HepG2 (cell line): ENCODE measurements around the gene TCF23. TPM values are rescaled to one million over a fixed set of nuclear protein-coding genes. Genes with fewer than 3 reads are reported as not detected.

Source experiments
- CAMTA2 ChIP-seq: sonication (generic); formaldehyde crosslinking; IDR thresholded peaks from 2 replicates; pipeline ENCODE4 v1.4.0; 2020; ENCODE audit warnings: mild to moderate bottlenecking, missing genetic modification reagents, borderline replicate concordance
- CHD4 ChIP-seq: fragments of 200-600 bp; sonication (generic); IDR thresholded peaks from 2 replicates; pipeline ENCODE4 v1.7.0; 2017; ENCODE audit warnings: mild to moderate bottlenecking, low read length, borderline replicate concordance
- CREB1 ChIP-seq, 2 experiments: fragments of 450-650 bp in 1 of 2; IDR thresholded peaks; 2 replicates each; pipeline ENCODE4 v1.6.1; 2016 to 2017; ENCODE audit warnings: control low read depth in 1 of 2, mild to moderate bottlenecking in 1 of 2, missing compliant biosample characterization in 1 of 2, missing genetic modification characterization in 1 of 2
- EP300 ChIP-seq, 3 experiments: sonication (generic) in 1 of 3; formaldehyde crosslinking in 1 of 3; IDR thresholded peaks; 2 replicates each; pipeline versions ENCODE4 v1.5.1 to v1.6.1; 2011 to 2020; ENCODE audit warnings: low read depth in 2 of 3, low read length in 2 of 3, borderline replicate concordance in 1 of 3, improper control_type of control experiment in 1 of 3, mild to moderate bottlenecking in 1 of 3, missing genetic modification reagents in 1 of 3, moderate library complexity in 1 of 3
- HDAC2 ChIP-seq: sonication (generic); formaldehyde crosslinking; IDR thresholded peaks from 2 replicates; pipeline ENCODE4 v1.4.0; 2020; ENCODE audit warnings: missing genetic modification reagents
- MAF1 ChIP-seq: sonication (generic); formaldehyde crosslinking; IDR thresholded peaks from 2 replicates; pipeline ENCODE4 v1.5.0; 2020; ENCODE audit warnings: missing genetic modification reagents, borderline replicate concordance
- MYC ChIP-seq: sonication (generic); formaldehyde crosslinking; IDR thresholded peaks from 2 replicates; pipeline ENCODE4 v1.9.0; 2021; ENCODE audit warnings: missing genetic modification reagents, borderline replicate concordance
- NFATC3 ChIP-seq: sonication (generic); formaldehyde crosslinking; IDR thresholded peaks from 2 replicates; pipeline ENCODE4 v1.5.1; 2020; ENCODE audit warnings: mild to moderate bottlenecking, missing genetic modification reagents
- POLR2G ChIP-seq: fragments of 200-400 bp; formaldehyde crosslinking; IDR thresholded peaks from 2 replicates; pipeline ENCODE4 v1.6.1; 2018; ENCODE audit warnings: mild to moderate bottlenecking, low read depth, low read length, moderate library complexity
- TBP ChIP-seq: sonication (generic); formaldehyde crosslinking; IDR thresholded peaks from 2 replicates; pipeline ENCODE4 v1.5.0; 2020; ENCODE audit warnings: missing genetic modification reagents
- TCF7 ChIP-seq: sonication (generic); IDR thresholded peaks from 2 replicates; pipeline ENCODE4 v1.6.1; 2016; ENCODE audit warnings: antibody characterized with exemption, low read depth
- TGIF2 ChIP-seq: IDR thresholded peaks from 2 replicates; pipeline ENCODE4 v1.6.1; 2016; ENCODE audit warnings: control low read depth, missing compliant biosample characterization
- TOE1 ChIP-seq: sonication (generic); formaldehyde crosslinking; IDR thresholded peaks from 2 replicates; pipeline ENCODE4 v1.4.0; 2020; ENCODE audit warnings: mild to moderate bottlenecking, missing genetic modification reagents
- ZNF317 ChIP-seq: sonication (generic); formaldehyde crosslinking; IDR thresholded peaks from 2 replicates; pipeline ENCODE4 v1.5.0; 2020; ENCODE audit warnings: mild to moderate bottlenecking, missing genetic modification reagents
- ZNF510 ChIP-seq: sonication (generic); formaldehyde crosslinking; IDR thresholded peaks from 2 replicates; pipeline ENCODE4 v1.4.0; 2020; ENCODE audit warnings: low read depth, mild to moderate bottlenecking, missing genetic modification reagents
- polyA plus RNA-seq, 8 experiments: library from polyadenylated mRNA; depleted of rRNA in 3 of 8; stranded (reverse) in 7 of 8; unstranded in 1 of 8; fragments of >200 nt; fragmentation: Illumina TruSeq in 4 of 8; extraction: Trizol in 4 of 8; gene quantifications; 2 replicates each; pipeline versions ENCODE4 v1.2.1 to v1.2.3, GENCODE V29; 2011 to 2016; ENCODE audit warnings: low read depth in 4 of 8, missing spikeins in 1 of 8, mixed read lengths in 1 of 8; ENCODE audit not compliant: insufficient read depth in 1 of 8
- total RNA-seq, 5 experiments: library from RNA; depleted of rRNA; stranded (reverse); fragments of >200 nt; fragmentation: Illumina TruSeq; extraction: Trizol; gene quantifications; 2 replicates each; pipeline ENCODE4 v1.2.3, GENCODE V29; 2016; ENCODE audit warnings: low read depth in 1 of 5
- TF ChIP-seq, protein P1 (sequence below): sonication (generic); formaldehyde crosslinking; IDR thresholded peaks from 2 replicates; pipeline ENCODE4 v1.5.1; 2020; ENCODE audit warnings: mild to moderate bottlenecking, moderate library complexity, missing genetic modification reagents
- TF ChIP-seq, protein P2 (sequence below): sonication (generic); formaldehyde crosslinking; IDR thresholded peaks from 2 replicates; pipeline ENCODE4 v1.5.1; 2020; ENCODE audit warnings: missing genetic modification reagents, mild to moderate bottlenecking, borderline replicate concordance
- TF ChIP-seq, protein P3 (sequence below): sonication (generic); formaldehyde crosslinking; IDR thresholded peaks from 2 replicates; pipeline ENCODE4 v1.5.1; 2020; ENCODE audit warnings: mild to moderate bottlenecking, missing genetic modification reagents, borderline replicate concordance
- TF ChIP-seq, protein P4 (sequence below): sonication (generic); formaldehyde crosslinking; IDR thresholded peaks from 2 replicates; pipeline ENCODE4 v1.8.0; 2022; ENCODE audit warnings: missing genetic modification reagents, mild to moderate bottlenecking, borderline replicate concordance

The TCF23 gene
- total and polyA plus RNA-seq, 2 of the 13 experiments (the other 11 are each of a cell fraction or from before 2014, with no cell fraction given), result 0.02 to 1.4 TPM

DNA sequence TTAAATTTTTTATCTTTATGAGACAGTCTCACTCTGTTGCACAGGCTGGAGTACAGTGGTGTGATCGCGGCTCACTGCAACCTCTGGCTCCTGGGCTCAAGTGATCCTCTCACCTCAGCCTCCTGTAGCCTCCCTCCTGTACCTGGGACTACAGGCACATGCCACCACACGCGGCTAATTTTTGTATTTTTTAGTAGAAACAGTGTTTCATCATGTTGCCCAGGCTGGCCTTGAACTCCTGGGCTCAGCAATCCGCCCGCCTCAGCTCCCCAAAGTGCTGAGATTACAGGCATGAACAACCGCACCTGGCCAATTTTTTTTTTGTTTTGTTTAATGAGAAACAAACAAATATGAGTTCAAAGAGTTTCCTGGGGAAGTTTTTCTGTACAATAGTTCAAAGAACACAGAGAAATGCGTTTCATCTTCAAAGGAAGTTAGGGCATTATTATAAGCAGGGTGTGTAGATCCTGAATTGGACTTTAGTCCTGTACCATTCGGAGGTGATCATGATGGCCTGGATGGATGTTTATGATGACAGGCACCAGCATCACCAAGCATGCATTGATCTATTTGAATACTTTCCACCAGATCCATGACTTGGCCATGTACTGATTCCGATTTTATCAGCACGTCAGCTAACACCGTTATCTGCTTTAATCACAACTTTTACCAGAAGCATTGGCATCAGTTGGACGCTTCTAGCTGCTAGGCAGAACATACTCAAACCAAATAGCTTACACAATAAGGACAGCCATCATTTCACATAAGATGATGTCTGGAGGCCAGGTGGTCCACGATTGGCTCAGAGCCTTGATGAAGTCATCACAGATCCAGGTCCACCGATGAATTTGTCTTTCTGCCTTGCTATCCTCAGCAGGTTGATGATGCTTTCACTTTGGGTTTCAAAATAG, 28.9 kb downstream of the TCF23 start (continued):
- TF ChIP-seq, protein P1, sequence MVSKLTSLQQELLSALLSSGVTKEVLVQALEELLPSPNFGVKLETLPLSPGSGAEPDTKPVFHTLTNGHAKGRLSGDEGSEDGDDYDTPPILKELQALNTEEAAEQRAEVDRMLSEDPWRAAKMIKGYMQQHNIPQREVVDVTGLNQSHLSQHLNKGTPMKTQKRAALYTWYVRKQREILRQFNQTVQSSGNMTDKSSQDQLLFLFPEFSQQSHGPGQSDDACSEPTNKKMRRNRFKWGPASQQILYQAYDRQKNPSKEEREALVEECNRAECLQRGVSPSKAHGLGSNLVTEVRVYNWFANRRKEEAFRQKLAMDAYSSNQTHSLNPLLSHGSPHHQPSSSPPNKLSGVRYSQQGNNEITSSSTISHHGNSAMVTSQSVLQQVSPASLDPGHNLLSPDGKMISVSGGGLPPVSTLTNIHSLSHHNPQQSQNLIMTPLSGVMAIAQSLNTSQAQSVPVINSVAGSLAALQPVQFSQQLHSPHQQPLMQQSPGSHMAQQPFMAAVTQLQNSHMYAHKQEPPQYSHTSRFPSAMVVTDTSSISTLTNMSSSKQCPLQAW (CRISPR knock-in tag), result peak; percentile 73
- TF ChIP-seq, protein P2, sequence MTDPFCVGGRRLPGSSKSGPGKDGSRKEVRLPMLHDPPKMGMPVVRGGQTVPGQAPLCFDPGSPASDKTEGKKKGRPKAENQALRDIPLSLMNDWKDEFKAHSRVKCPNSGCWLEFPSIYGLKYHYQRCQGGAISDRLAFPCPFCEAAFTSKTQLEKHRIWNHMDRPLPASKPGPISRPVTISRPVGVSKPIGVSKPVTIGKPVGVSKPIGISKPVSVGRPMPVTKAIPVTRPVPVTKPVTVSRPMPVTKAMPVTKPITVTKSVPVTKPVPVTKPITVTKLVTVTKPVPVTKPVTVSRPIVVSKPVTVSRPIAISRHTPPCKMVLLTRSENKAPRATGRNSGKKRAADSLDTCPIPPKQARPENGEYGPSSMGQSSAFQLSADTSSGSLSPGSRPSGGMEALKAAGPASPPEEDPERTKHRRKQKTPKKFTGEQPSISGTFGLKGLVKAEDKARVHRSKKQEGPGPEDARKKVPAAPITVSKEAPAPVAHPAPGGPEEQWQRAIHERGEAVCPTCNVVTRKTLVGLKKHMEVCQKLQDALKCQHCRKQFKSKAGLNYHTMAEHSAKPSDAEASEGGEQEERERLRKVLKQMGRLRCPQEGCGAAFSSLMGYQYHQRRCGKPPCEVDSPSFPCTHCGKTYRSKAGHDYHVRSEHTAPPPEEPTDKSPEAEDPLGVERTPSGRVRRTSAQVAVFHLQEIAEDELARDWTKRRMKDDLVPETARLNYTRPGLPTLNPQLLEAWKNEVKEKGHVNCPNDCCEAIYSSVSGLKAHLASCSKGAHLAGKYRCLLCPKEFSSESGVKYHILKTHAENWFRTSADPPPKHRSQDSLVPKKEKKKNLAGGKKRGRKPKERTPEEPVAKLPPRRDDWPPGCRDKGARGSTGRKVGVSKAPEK (CRISPR knock-in tag), result no peak
- peak; percentile 94 for TF ChIP-seq TGIF2
- no peak for TF ChIP-seq CAMTA2 (CRISPR knock-in tag)
- no peak for TF ChIP-seq ZNF510 (CRISPR knock-in tag)
- TF ChIP-seq NFATC3 (CRISPR knock-in tag), result no peak
- TF ChIP-seq MYC, result peak; percentile 84; the same call in 1 of the 2 replicates
- peak; percentile 81 for TF ChIP-seq HDAC2 (CRISPR knock-in tag)
- TF ChIP-seq ZNF317 (CRISPR knock-in tag), result peak; percentile 76
- TF ChIP-seq CREB1 (IDR thresholded peaks at IDR 0.05), result peak; percentile 86
- TF ChIP-seq CREB1 (CRISPR knock-in tag; IDR thresholded peaks at IDR 0.05), result peak; percentile 87
- no peak for TF ChIP-seq POLR2G
- TF ChIP-seq, protein P3, sequence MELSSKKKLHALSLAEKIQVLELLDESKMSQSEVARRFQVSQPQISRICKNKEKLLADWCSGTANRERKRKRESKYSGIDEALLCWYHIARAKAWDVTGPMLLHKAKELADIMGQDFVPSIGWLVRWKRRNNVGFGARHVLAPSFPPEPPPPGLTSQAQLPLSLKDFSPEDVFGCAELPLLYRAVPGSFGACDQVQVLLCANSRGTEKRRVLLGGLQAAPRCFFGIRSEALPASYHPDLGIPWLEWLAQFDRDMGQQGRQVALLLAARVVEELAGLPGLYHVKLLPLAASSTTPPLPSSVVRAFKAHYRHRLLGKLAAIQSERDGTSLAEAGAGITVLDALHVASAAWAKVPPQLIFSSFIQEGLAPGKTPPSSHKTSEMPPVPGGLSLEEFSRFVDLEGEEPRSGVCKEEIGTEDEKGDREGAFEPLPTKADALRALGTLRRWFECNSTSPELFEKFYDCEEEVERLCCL (CRISPR knock-in tag), result no peak
- peak; percentile 99 for TF ChIP-seq TCF7
- TF ChIP-seq TOE1 (CRISPR knock-in tag), result no peak
- TF ChIP-seq, protein P4, sequence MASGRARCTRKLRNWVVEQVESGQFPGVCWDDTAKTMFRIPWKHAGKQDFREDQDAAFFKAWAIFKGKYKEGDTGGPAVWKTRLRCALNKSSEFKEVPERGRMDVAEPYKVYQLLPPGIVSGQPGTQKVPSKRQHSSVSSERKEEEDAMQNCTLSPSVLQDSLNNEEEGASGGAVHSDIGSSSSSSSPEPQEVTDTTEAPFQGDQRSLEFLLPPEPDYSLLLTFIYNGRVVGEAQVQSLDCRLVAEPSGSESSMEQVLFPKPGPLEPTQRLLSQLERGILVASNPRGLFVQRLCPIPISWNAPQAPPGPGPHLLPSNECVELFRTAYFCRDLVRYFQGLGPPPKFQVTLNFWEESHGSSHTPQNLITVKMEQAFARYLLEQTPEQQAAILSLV (CRISPR knock-in tag), result peak; percentile 89
- TF ChIP-seq EP300 (IDR thresholded peaks at IDR 0.05; ENCODE audit: low read depth in 2 of 2, low read length in 2 of 2), result peak; percentile 71 to 98
- peak; percentile 97 for TF ChIP-seq EP300 (CRISPR knock-in tag; IDR thresholded peaks at IDR 0.05; ENCODE audit: borderline replicate concordance)
- no peak for TF ChIP-seq TBP (CRISPR knock-in tag)
- TF ChIP-seq MAF1 (CRISPR knock-in tag), result no peak
- TF ChIP-seq CHD4, result no peak; the same call in 1 of the 2 replicates
